ENCODE measurements around the gene SETBP1. TPM values are rescaled to one million over a fixed set of nuclear protein-coding genes. Genes with fewer than 3 reads are reported as not detected.

SETBP1 gene
- total and polyA plus RNA-seq, 9 of the 15 experiments (the other 6 are each of a cell fraction or from before 2014, with no cell fraction given) = under 0.01 to 0.13 (median 0.04) TPM

GRCh38 chr18:44935455-44935854 lies 254.8 kb downstream of the SETBP1 start:
- Histone ChIP-seq H3K9me1 (ENCODE audit: control insufficient read depth, insufficient read depth, low read length) (no peaks in the 10 kb centered on the region), H3K27me3 (ENCODE audit: control insufficient read depth in 2 of 2, insufficient read depth in 2 of 2, low read length in 2 of 2) (0 out of 5 replicates have a peak, but pooled peaks cover 0 to 5% of the 10 kb centered on the region in 2 experiments), H3K36me3 (ENCODE audit: control insufficient read depth, insufficient read depth, low read length) (no peaks in the 10 kb centered on the region), H3K79me2 (ENCODE audit: control insufficient read depth, insufficient read depth, low read length) (no peaks in the 10 kb centered on the region), H3K4me3 (no peak overlapping the region), H4K20me1 (replicated peaks; ENCODE audit: control insufficient read depth, insufficient read depth, low read length) (no peaks in the 10 kb centered on the region), H3K27ac (ENCODE audit: extremely low read depth, low read depth, low read length) (no peak overlapping the region), H3K9me3 (replicated peaks; ENCODE audit: control insufficient read depth, insufficient read depth, low read depth, low read length) (no peaks in the 10 kb centered on the region), H3K4me2 (ENCODE audit: insufficient read depth, low read length) (no peak overlapping the region), H2AFZ (ENCODE audit: low read depth, low read length) (no peak overlapping the region), H3K9ac (ENCODE audit: insufficient read depth in 1 of 2, low read depth in 2 of 2, low read length in 2 of 2) (no peak overlapping the region), H3K4me1 (replicated peaks in 1 of 2; ENCODE audit: control insufficient read depth in 2 of 2, insufficient read depth in 2 of 2, low read length in 2 of 2) (no peaks in the 10 kb centered on the region)
- FAIRE-seq = no peak
- ChIA-PET POLR2A (no interaction called here), CTCF (ENCODE audit: low intra/inter-chr PET ratio) (no interaction called here)
- in situ Hi-C loops (cut with MboI) (no loop called here), intact Hi-C loops (cut with micrococcal nuclease) (no loop called here)
- BruUV-seq (replicated peaks) = no TSS peak
- no peak for ATAC-seq
- TF ChIP-seq KHSRP (IDR thresholded peaks at IDR 0.05) = no peak
- no peak for TF ChIP-seq SMARCC2 (IDR thresholded peaks at IDR 0.05; ENCODE audit: low read depth)
- no peak for TF ChIP-seq ZKSCAN1 (IDR thresholded peaks at IDR 0.05; ENCODE audit: low read depth, low read length)
- no peak for TF ChIP-seq HLTF (IDR thresholded peaks at IDR 0.05)
- DNase-seq (ENCODE audit: extremely low read depth in 1 of 4, low spot score in 3 of 4) = no peak

GRCh38 chr18:44936485-44936884 lies 255.8 kb downstream of the SETBP1 start:
- ChIA-PET POLR2A (no interaction called here), CTCF (ENCODE audit: low intra/inter-chr PET ratio) (no interaction called here)
- no peaks in the 10 kb centered on the region for H3K79me2 ChIP-seq (ENCODE audit: control insufficient read depth, insufficient read depth, low read length)
- H3K9me3 ChIP-seq (replicated peaks; ENCODE audit: control insufficient read depth, insufficient read depth, low read depth, low read length) = no peaks in the 10 kb centered on the region
- no peaks in the 10 kb centered on the region for H3K36me3 ChIP-seq (ENCODE audit: control insufficient read depth, insufficient read depth, low read length)
- no peaks in the 10 kb centered on the region for H3K4me1 ChIP-seq (replicated peaks in 1 of 2; ENCODE audit: control insufficient read depth in 2 of 2, insufficient read depth in 2 of 2, low read length in 2 of 2)
- DNase-seq (ENCODE audit: extremely low read depth in 1 of 4, low spot score in 3 of 4) (no peak), FAIRE-seq (no peak), ATAC-seq (no peak)
- no peaks in the 10 kb centered on the region for H3K9me1 ChIP-seq (ENCODE audit: control insufficient read depth, insufficient read depth, low read length)
- in situ Hi-C loops (cut with MboI) (no loop called here), intact Hi-C loops (cut with micrococcal nuclease) (no loop called here)
- WGBS (ENCODE audit: insufficient coverage, low coverage, missing lambda C conversion rate) = 0% methylated on average over 6 of the region's 6 CpGs
- H3K9ac ChIP-seq (ENCODE audit: insufficient read depth in 1 of 2, low read depth in 2 of 2, low read length in 2 of 2) = no peak overlapping the region
- H3K4me3 ChIP-seq = no peak overlapping the region
- BruUV-seq (replicated peaks) = no TSS peak
- H3K27ac ChIP-seq (ENCODE audit: extremely low read depth, low read depth, low read length) = no peak overlapping the region
- no peaks in the 10 kb centered on the region for H4K20me1 ChIP-seq (replicated peaks; ENCODE audit: control insufficient read depth, insufficient read depth, low read length)
- H3K27me3 ChIP-seq (ENCODE audit: control insufficient read depth in 2 of 2, insufficient read depth in 2 of 2, low read length in 2 of 2) = 0 out of 5 replicates have a peak, but pooled peaks cover 0 to 5% of the 10 kb centered on the region in 2 experiments
- no peak overlapping the region for H2AFZ ChIP-seq (ENCODE audit: low read depth, low read length)
- no peak overlapping the region for H3K4me2 ChIP-seq (ENCODE audit: insufficient read depth, low read length)
- TF ChIP-seq POLR3A (IDR thresholded peaks at IDR 0.05; ENCODE audit: borderline replicate concordance, extremely low read depth, insufficient read depth, insufficient read length) = no peak
- TF ChIP-seq BRD4 (IDR thresholded peaks at IDR 0.05) = no peak
- TF ChIP-seq ZNF445 (CRISPR knock-in tag; IDR thresholded peaks at IDR 0.05; ENCODE audit: low read depth) = no peak
- no peak for TF ChIP-seq ZNF311 (CRISPR knock-in tag; IDR thresholded peaks at IDR 0.05)
- TF ChIP-seq TCF3 (CRISPR knock-in tag; IDR thresholded peaks at IDR 0.05) = no peak
- TF ChIP-seq TSHZ1 (CRISPR knock-in tag; IDR thresholded peaks at IDR 0.05) = no peak
- no peak for TF ChIP-seq MLX (CRISPR knock-in tag; conservative IDR thresholded peaks at IDR 0.05)
